ENCODE data around the gene PCNX3.
"Not testable (repeated sequence)": the region's sequence is repeated elsewhere in the genome, so short reads cannot be mapped to it uniquely, and the experiment has no call there.

PCNX3 gene

GRCh38 chr11:65621460-65621859 lies 5.9 kb downstream of the PCNX3 start:
- no peak for DNase-seq

GRCh38 chr11:65622011-65622410 lies 6.4 kb downstream of the PCNX3 start:
- DNase-seq = no peak

GRCh38 chr11:65623177-65623576 lies 7.6 kb downstream of the PCNX3 start:
- no peak for DNase-seq

- no peak for DNase-seq
Observed at GRCh38 chr11:65623852-65624616, 8.5 kb downstream of the PCNX3 start.

- DNase-seq = no peak
Observed at GRCh38 chr11:65624931-65625627, 9.5 kb downstream of the PCNX3 start.

- DNase-seq = peak; percentile 30
Observed at GRCh38 chr11:65625628-65626342, 10.2 kb downstream of the PCNX3 start.

GRCh38 chr11:65627202-65627601 lies 11.6 kb downstream of the PCNX3 start:
- DNase-seq = no peak

GRCh38 chr11:65629579-65629978 lies 14.0 kb downstream of the PCNX3 start:
- DNase-seq = no peak

GRCh38 chr11:65630215-65630614 lies 14.6 kb downstream of the PCNX3 start:
- no peak for DNase-seq

- DNase-seq = no peak
Observed at GRCh38 chr11:65633390-65634108, 18.0 kb downstream of the PCNX3 start.

GRCh38 chr11:65634109-65634436 lies 18.5 kb downstream of the PCNX3 start:
- no peak for DNase-seq

- no peak for DNase-seq
Observed at GRCh38 chr11:65634440-65634839, 18.9 kb downstream of the PCNX3 start.

GRCh38 chr11:65634905-65635731 lies 19.5 kb downstream of the PCNX3 start:
- no peak for DNase-seq

- DNase-seq = no peak
Observed at GRCh38 chr11:65636108-65637031, 20.8 kb downstream of the PCNX3 start.

- no peak for DNase-seq
Observed at GRCh38 chr11:65637032-65637557, 21.5 kb downstream of the PCNX3 start.

- DNase-seq = no peak
Observed at GRCh38 chr11:65637794-65638419, 22.3 kb downstream of the PCNX3 start, which contains the start of gene SIPA1. Gene SIPA1, plus strand, starts transcription at chr11:65638101. Its CDS starts 2,821 bp downstream, at chr11:65640922.

GRCh38 chr11:65639228-65639597 lies 23.6 kb downstream of the PCNX3 start:
- DNase-seq = not testable (repeated sequence)

GRCh38 chr11:65639623-65640482 lies 24.3 kb downstream of the PCNX3 start:
- peak; percentile 14 for DNase-seq

Measured in NCI-H510A (cell line).